Cardiac muscle cell (in vitro differentiated cells and primary cell): ENCODE measurements around the gene HOXB4. TPM values are rescaled to one million over a fixed set of nuclear protein-coding genes. Genes with fewer than 3 reads are reported as not detected.

Experiments used
- DNase-seq, 2 donors: peaks; one replicate each; pipeline versions ENCODE4 v3.0.0 to v3.0.0-alpha.2; 2010 to 2017; ENCODE audit warnings: low read depth in 1 of 2, low spot score in 1 of 2
- H3K27ac ChIP-seq: fragments of 200-600 bp; sonication (generic); 2 replicates; pipeline ENCODE4 v1.5.1; 2016
- H3K27me3 ChIP-seq: fragments of 200-600 bp; sonication (generic); 2 replicates; pipeline ENCODE4 v1.6.0; 2016; ENCODE audit warnings: control low read depth
- H3K36me3 ChIP-seq: fragments of 200-600 bp; sonication (generic); 2 replicates; pipeline ENCODE4 v1.5.1; 2016; ENCODE audit warnings: control low read depth
- H3K4me1 ChIP-seq: fragments of 200-600 bp; sonication (generic); 2 replicates; pipeline ENCODE4 v1.8.1; 2017; ENCODE audit warnings: low read depth, mild to moderate bottlenecking, mixed run types
- H3K4me3 ChIP-seq: fragments of 200-600 bp; sonication (generic); 2 replicates; pipeline ENCODE4 v1.5.1; 2016; ENCODE audit warnings: mild to moderate bottlenecking
- H3K9me3 ChIP-seq: fragments of 200-600 bp; sonication (generic); 2 replicates; pipeline ENCODE4 v1.5.1; 2017; ENCODE audit warnings: low read depth, mild to moderate bottlenecking, control low read depth
- CTCF ChIP-seq: IDR thresholded peaks from 2 replicates; pipeline ENCODE4 v1.5.1; 2012; ENCODE audit warnings: low read depth, mild to moderate bottlenecking, low read length
- polyA plus RNA-seq: library from polyadenylated mRNA; unstranded; fragments of >200 nt; fragmentation: Nextera tagmentation; extraction: Ambion mirVana; gene quantifications from 2 replicates; pipeline ENCODE4 v1.2.1, GENCODE V29; 2016
- total RNA-seq: library from RNA; depleted of rRNA; stranded (reverse); fragments of >200 nt; gene quantifications from 2 replicates; pipeline ENCODE4 v1.2.3, GENCODE V29; 2016

HOXB4 gene
- total and polyA plus RNA-seq, 2 experiments from 2014 or later, result 5.4 to 12.5 TPM

DNA sequence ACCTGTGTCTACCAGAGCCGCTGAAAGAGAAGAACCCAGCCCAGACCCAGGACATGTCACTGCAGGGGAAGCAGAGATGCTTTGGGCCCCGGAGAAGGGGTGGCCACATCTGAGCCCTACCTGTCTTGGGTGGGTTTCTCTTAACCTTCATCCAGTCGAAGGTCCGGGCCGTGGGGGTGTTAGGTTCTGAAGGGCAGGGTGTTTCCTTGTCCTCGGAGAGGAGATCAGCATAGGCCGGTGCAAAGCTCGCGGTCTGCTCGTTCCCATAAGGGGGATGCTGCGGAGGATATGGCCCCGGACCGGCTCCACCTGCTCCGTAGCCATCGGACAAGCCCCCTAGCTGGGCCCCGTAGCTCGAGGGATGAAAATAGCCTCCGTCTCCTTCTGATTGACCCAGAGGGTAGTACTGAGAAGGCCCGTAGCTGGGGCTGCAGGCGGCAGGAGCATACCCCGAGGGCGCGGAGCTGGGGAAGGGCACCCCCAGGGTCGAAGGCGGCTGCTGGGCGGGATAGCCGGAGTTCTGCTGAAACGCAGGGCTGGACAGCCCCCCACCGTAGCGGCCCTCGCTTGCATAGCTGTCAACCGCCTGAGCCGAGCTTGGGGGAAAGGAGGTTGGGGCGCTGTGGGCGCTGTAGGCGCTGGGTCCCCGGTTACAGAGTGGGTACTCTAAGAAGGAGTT, 47.8 kb downstream of the HOXB4 start:
- no peak overlapping the region for H3K27ac ChIP-seq
- H3K4me3 ChIP-seq, result no peak overlapping the region
- H3K4me1 ChIP-seq, result peaks cover 79% of the 10 kb centered on the region
- DNase-seq, result no peak
- no peaks in the 10 kb centered on the region for H3K9me3 ChIP-seq
- TF ChIP-seq CTCF, result no peak
- no peaks in the 10 kb centered on the region for H3K36me3 ChIP-seq
- H3K27me3 ChIP-seq, result no peaks in the 10 kb centered on the region

DNA sequence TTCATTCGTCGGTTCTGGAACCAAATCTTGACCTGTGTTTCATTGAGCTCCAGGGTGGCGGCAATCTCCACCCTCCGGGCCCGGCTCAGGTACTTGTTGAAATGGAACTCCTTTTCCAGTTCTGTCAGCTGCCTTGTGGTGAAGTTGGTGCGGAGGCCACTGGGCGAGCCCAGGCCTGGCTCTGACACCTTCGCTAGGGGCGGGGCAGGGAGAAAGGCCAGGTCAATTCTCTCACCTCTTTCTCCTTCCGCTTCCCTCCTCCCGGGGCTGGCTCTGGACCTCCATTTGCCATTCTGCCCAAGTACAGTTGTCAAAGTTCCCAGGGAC, 48.5 kb downstream of the HOXB4 start:
- H3K27me3 ChIP-seq, result no peaks in the 10 kb centered on the region
- no peak overlapping the region for H3K4me3 ChIP-seq

GRCh38 chr17:48528936-48529682, 49.0 kb downstream of the HOXB4 start:
- TF ChIP-seq CTCF, result no peak
- Histone ChIP-seq H3K4me3 (no peak overlapping the region), H3K36me3 (no peaks in the 10 kb centered on the region), H3K4me1 (peaks cover 75% of the 10 kb centered on the region), H3K27ac (peak overlapping the region; percentile 68), H3K27me3 (no peaks in the 10 kb centered on the region), H3K9me3 (no peaks in the 10 kb centered on the region)
- DNase-seq, result no peak

More for the DNA sequence above, 48.5 kb downstream of the HOXB4 start:
- no peak for DNase-seq
- no peak for TF ChIP-seq CTCF
- Histone ChIP-seq H3K36me3 (no peaks in the 10 kb centered on the region), H3K4me1 (peaks cover 79% of the 10 kb centered on the region), H3K9me3 (no peaks in the 10 kb centered on the region), H3K27ac (peak overlapping the region; percentile 68)

DNA sequence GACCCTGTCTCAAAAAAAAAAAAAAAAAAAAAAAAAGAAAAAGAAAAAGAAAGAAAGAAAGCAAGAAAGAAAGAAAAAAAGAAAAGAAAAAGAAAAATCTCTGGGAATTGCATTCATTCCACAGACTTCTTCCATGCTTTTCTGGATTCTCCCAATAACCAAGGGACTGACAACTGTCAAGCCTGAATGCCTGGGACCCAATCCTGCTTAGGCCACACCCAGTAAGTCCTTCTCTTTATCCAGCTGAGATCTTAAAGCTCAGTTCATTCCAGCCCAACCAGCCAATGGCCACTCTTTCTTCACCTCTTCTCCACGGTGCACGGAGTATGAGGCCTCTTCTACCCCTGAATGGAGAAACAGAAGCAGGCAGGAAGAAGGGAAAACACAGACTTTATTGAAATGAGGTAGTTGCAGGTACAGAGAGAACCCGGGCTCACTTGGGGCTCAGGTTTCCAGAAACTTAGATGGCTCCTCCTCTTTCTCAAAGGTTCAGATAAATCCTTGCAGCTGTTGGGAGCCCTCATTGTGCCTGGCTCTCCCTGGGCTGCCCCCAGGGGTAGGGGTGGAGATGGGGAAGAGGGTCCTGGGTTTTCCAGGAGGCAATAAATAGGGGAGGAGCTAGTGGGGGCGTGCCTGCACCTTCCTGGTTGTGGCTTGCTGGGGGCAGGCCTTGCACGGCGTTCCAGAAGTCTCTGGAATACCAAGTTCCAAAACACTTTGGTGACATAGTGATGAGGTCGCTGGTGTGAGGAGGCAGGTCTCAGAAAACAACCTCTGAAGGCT, 49.8 kb downstream of the HOXB4 start:
- Histone ChIP-seq H3K4me1 (peaks cover 73% of the 10 kb centered on the region), H3K36me3 (no peaks in the 10 kb centered on the region), H3K27ac (peak overlapping the region; percentile 68), H3K4me3 (no peak overlapping the region), H3K27me3 (no peaks in the 10 kb centered on the region), H3K9me3 (no peaks in the 10 kb centered on the region)
- no peak for DNase-seq
- TF ChIP-seq CTCF, result no peak

DNA sequence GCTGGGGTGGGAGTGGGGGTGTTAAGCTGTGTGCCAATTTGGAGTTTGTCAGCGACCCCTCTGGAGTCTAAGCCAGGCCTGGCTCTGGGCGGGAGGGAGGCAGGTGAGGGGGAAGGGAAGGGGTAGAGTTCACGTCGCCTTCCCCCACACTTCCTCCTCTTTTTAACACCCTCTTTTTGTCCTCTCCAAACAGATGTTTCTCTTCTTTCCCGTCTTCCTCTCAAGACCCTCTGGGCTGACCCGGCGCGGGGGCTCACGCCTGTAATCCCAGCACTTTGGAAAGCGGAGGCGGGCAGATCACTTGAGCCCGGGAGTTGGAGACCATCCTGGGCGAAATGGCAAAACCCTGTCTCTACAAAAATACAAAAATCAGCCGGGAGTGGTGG, 50.6 kb downstream of the HOXB4 start:
- Histone ChIP-seq H3K4me3 (no peak overlapping the region), H3K9me3 (no peaks in the 10 kb centered on the region), H3K4me1 (peaks cover 73% of the 10 kb centered on the region), H3K36me3 (no peaks in the 10 kb centered on the region), H3K27me3 (no peaks in the 10 kb centered on the region), H3K27ac (peak overlapping the region; percentile 61)
- no peak for TF ChIP-seq CTCF
- DNase-seq, result no peak
